Inferior parietal cortex (tissue), 1 donor: ENCODE measurements around the gene TARP.
"Not testable (repeated sequence)": the region's sequence is repeated elsewhere in the genome, so short reads cannot be mapped to it uniquely, and the experiment has no call there.

Source experiments
- DNase-seq: peaks from one replicate; pipeline ENCODE4 v3.0.0-alpha.2; 2016; ENCODE audit errors: extremely low spot score

Gene TARP

DNA sequence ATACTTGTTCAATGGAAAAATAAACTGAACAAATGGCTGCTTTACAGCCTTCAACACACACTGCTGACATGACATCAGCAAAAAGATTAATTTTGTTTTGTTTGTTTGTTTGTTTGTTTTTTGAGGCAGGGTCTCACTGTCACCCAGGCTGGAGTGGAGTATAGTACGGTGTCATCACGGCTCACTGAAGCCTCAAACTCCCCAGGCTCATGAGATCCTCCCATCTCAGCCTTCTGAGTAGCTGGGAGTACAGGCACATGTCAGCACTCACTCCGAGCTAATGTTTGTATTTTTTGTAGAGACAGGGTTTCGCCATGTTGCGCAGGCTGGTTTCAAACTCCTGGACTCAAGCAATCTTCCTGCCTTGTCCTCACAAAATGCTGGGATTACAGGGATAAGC is 10.9 kb downstream of the TARP start:
- DNase-seq: no peak

DNA sequence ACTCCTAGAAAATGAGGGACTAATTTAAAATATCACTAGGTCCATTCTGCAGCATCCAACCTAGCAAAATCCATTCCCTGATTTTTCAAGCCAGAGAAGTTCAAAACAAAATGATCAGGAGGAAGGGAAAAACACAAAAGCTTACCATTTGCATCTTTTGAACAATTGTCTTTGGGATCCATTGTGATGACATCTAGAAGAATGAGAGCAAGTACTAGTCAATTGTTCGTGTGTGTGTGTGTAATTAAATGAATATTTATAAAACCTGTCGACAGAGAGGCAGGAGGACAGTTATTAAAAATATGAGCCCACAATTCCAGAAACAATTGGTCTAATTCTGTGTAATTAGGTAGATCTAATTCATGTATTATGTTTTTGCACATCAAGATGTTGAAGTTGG is 11.4 kb downstream of the TARP start:
- DNase-seq: peak; percentile 9

DNA sequence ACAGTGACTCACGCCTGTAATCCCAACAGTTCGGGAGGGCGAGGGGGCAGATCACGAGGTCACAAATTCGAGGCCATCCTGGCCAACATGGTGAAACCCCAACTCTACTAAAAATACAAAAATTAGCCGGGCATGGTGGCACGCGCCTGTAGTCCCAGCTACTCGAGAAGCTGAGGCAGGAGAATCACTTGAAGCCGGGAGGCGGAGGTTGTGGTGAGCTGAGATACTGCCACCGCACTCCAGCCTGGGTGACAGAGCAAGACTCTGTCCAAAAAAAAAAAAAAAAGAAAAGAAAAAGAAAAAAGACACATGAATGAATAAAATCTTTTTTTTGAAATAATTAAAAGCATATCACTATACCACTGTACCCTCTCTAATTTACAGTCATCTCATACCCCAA is 11.8 kb downstream of the TARP start:
- not testable (repeated sequence) for DNase-seq

DNA sequence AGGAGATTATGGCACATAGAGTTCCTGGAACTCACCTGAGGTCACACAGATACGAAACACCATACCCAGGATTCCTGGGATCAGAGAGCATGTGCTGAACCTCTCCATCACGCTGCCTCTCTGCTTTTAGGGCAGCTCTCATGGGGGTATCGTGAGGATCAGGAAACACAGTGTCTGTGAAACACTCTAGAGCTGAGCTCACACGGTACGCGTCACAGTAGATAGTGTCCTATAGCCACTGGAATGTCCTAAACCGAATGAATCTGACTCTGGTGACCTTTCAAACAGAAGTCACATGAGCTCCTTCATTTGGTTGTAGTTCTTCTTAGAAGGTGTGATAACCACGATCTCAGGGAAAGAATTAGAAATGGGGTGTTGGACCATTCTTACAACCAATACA is 14.3 kb downstream of the TARP start:
- DNase-seq: not testable (repeated sequence)

DNA sequence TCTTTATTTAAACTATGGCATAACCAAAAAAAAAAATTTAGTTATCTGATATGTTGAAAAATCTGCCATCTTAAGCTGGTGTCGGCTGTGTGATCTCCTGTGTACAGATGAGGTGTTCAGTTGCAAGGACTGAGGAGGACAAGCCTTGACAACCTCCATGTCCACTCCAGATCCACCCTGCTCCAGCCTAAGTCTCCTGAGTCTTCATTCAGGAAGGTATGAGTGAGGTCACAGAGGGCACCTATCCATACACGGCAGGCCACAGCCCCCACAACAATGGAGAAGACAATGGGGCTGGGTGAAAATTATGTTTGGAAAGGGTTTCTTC is 16.1 kb downstream of the TARP start:
- DNase-seq: no peak

- not testable (repeated sequence) for DNase-seq
These were observed 23.6 kb downstream of the TARP start for GRCh38 chr7:38249849-38250248.

DNA sequence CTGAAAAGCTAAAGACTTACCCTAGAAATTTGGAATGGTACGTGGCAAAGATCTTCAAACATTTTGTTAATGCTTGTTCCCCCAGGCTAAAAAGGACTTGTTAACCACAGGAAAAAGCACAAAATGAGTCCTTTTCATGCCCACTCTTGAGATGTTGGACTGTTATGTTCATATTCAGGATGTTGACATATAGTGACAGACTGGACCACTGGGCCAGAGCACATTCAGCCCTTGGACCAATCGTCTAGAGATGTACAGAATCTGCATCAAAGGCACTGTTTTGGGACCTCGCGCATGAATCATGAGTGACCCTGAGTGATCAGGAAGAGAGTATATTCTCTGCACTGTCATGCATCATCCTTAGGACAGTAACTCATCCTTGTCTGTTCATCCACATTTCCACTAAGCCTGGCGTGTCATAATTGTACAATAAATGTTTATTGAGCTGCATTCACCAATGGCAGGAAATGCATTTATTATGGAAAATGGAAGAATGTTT is 25.3 kb downstream of the TARP start:
- no peak for DNase-seq

GRCh38 chr7:38245409-38245977 is 27.9 kb downstream of the TARP start:
- DNase-seq: no peak

- no peak for DNase-seq
These were observed 28.9 kb downstream of the TARP start for GRCh38 chr7:38244516-38244915.

DNA sequence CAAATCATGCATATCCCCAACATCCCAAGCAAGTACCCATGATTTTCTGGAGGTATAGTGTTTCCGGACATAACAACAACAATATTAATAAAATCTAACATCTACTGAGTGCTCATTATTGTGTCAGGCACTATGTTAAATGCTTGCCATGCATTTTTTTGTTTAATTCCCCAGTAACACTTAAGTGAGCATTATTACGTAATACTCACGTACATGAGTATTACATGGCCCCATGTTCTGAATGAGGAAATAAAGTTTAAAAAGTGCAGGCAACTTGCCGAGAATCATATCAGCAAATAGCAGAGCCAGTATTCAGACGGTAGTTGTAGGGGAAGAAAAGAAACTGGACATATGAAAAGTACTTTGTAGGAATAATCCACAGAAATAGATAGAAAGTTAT is 30.1 kb downstream of the TARP start:
- DNase-seq: not testable (repeated sequence)

GRCh38 chr7:38242814-38243213 is 30.6 kb downstream of the TARP start:
- no peak for DNase-seq

- DNase-seq: no peak
These were observed 32.4 kb downstream of the TARP start for GRCh38 chr7:38241071-38241470.

DNA sequence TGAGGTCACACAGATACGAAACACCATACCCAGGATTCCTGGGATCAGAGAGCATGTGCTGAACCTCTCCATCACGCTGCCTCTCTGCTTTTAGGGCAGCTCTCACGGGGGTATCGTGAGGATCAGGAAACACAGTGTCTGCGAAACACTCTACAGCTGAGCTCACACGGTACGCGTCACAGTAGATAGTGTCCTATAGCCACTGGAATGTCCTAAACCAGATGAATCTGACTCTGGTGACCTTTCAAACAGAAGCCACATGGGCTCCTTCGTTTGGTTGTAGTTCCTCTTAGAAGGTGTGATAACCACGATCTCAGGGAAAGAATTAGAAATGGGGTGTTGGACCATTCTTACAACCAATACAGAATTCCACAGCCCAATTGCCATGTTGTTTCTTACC is 34.3 kb downstream of the TARP start:
- DNase-seq: not testable (repeated sequence)

DNA sequence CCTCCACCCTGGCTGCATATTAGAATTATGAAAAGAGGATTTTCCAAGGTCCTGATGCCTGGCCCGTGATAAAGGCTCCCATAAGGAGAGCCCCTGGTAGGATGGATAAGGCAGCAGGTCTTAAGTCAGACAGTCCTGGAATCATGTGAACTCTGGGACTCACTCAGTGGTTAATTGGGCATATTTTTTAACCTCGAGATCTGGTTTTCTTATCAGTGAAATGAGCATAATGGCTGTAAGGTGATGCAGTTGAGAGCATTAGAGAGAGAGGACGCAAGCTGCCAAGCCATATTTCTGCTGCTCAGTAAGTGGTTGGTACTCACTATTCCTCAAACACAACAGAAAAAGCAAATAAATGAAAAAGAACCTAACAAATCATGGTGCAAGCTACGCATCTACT is 37.8 kb downstream of the TARP start:
- DNase-seq: no peak

- not testable (repeated sequence) for DNase-seq
These were observed 38.7 kb downstream of the TARP start for GRCh38 chr7:38234759-38235158.

- no peak for DNase-seq
These were observed 40.7 kb downstream of the TARP start for GRCh38 chr7:38232502-38233366.

GRCh38 chr7:38229884-38230642 is 43.4 kb downstream of the TARP start:
- DNase-seq: no peak

- DNase-seq: no peak
These were observed 44.0 kb downstream of the TARP start for GRCh38 chr7:38229386-38229785.

DNA sequence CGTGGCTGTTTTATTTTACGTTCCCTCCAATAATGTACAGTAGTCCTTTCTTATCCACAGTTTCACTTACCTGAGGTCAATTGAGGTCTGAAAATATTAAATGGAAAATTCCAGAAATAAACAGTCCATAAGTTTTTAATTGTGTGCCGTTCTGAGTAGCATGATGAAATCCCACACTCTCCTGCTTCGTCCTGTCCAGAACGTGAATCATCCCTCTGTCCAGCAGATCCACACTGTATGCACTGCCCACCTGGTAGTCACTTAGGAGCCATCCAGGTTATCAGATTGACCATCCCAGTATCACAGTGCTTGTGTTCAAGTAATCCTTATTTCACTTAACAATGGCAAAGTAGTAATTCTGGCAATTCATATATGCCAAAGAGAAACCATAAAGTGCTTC is 49.0 kb downstream of the TARP start:
- DNase-seq: no peak

- no peak for DNase-seq
These were observed 50.1 kb downstream of the TARP start for GRCh38 chr7:38223306-38223705.

- peak; percentile 85 for DNase-seq
These were observed 50.8 kb downstream of the TARP start for GRCh38 chr7:38222481-38223096.

DNA sequence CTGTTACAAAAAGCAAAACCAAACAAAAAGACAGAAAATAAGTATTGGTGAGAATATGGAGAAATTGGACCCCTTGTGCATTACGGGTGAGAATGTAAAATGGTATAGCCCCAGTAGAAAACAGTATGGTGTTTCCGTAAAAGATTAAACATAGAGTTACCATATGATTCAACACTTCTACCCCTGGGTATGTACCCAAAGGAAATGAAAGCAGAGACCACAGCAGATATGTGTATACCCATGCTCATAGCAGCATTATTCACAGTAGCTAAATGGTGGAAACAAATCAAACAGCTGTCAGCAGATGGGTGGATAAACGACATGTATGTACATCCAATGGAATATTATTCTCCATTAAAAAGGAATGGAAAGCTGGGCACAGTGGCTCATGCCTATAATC is 53.0 kb downstream of the TARP start:
- no peak for DNase-seq
